ENCODE data around the gene SLC35G2.
"Not testable (repeated sequence)": the region's sequence is repeated elsewhere in the genome, so short reads cannot be mapped to it uniquely, and the experiment has no call there.

The SLC35G2 gene

DNA sequence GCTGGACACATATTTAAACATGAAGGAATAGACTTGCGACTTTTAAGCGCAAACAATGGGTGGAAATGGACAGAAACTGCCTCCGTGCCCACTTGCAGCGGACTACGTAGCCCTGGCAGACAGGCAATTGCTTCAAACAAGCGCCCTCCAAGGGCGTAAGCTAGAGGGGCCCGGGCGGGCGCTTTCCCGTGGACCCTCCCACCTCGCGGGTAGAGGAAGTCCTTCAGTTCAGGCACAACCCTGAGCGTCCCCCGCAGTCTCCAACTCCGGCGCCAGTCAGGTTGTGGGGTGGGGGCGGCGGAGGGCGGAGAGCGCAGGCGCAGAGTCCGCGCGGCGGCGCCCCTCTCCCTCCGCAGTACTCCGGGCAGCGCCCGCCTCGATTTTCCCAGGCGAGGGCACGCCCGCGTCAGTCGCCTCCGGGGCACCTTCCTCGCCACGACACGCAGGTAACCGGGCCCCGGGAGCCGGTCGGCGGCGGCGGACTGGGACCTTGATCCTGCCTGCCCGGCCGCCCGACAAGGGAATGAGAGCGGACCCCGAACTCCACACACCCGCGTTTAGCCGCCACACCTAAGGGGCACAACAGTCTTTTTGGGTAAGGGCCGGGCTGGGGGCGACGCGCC lies at the start of gene SLC35G2:
SLC35G2 (plus strand) TSS at position 358 of the 623 bp plus-strand sequence. CDS start 35,335 bp downstream, outside the sequence.
- peak; percentile 36 for DNase-seq

DNA sequence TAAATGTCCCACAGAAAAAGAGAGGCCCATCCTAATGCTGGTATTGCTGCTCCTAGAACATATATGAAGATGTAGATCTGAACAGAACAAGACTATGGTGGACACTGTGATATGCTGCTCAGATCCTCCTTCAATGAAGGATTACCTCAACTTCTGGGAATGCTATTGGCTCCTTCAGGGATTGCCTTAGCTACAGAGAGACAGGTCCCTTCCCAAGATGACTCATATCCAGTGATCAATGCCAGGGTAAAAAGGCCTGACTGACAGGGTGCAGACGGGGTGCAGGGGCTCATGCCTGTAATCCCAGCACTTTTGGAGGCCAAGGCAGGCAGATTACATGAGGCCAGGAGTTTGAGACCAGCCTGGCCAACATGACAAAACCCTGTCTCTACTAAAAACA lies 46.2 kb upstream of the SLC35G2 start:
- DNase-seq = no peak

DNA sequence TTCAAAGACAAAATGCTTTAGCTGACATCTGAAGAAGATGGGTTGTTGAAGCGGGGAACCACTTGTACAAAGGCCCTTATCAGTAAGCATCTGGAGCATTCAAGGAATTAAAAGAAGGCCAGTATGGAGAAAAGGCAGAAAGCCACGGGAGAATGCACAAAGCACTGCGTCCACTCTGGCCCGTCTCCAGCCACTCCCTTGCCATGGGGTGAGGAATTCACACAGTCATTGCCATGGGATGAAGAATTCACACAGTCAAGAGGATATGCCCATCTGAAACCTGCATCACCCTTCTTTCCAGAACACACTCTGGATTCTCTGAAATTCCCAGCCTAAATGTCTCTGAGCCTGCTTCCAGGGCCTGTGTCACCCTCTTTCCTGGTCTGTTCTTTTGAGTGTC lies 40.1 kb upstream of the SLC35G2 start:
- no peak for DNase-seq

- no peak for DNase-seq
Measured at GRCh38 chr3:136780741-136781140, 38.2 kb upstream of the SLC35G2 start.

- no peak for DNase-seq
Measured at GRCh38 chr3:136783708-136784191, 35.2 kb upstream of the SLC35G2 start.

DNA sequence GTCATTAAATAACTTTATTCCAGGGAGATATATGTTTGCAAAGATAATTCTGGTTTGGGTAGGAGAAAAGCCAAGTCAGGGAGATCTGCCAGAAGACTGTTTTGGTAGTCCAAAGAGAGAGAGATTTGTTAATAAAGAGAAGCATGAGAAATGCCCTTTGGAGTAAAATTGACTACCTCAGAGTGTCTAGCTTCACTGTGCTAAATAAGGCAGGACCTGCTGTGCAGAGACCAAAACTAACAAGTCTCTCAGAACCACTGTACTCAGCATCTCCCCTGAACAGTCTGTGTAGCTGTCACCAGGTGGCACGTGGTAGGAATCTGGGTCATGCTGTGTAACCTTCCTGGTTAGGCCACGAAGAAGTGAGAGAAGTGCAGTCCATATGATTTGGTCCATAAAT lies 31.6 kb upstream of the SLC35G2 start:
- DNase-seq = no peak

DNA sequence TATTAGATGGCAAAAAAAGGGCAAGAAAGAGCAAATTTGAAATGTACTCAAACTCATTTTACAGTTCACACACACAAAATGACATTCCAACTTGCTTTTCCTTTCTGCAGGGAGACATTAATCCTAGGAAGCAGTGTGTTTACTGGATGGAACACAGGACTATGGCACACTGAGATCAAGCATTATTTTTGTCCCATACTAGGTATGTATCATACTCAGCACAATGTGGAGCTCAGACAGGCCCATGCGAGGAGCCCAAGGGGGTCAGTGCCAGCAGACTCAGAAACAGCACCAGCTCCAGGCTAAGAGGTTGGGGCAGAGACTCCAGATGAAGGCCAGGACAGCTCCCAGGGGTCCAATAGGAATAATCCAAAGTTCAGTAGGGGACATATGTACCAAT lies 30.8 kb upstream of the SLC35G2 start:
- DNase-seq = no peak

GRCh38 chr3:136789976-136790375 lies 28.9 kb upstream of the SLC35G2 start:
- DNase-seq = no peak

DNA sequence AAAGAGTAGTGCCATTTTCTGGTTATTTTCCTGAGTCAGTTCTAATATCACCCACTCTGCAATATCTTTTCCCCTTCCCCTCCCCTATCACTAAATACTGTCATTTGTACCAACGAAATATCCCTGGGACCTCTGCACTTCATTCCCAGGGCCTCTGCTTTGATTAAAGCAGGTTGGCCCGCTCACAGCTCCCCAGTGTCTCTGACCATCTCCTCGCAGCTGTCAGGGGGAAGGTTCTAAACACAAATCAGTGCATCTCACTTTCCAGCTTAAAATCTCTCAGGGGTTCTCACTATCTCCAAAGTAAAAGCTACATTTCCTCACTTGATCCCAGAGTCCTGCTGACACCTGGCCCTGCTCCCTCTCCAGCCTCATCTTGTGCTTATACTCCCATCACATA lies 28.1 kb upstream of the SLC35G2 start:
- no peak for DNase-seq

DNA sequence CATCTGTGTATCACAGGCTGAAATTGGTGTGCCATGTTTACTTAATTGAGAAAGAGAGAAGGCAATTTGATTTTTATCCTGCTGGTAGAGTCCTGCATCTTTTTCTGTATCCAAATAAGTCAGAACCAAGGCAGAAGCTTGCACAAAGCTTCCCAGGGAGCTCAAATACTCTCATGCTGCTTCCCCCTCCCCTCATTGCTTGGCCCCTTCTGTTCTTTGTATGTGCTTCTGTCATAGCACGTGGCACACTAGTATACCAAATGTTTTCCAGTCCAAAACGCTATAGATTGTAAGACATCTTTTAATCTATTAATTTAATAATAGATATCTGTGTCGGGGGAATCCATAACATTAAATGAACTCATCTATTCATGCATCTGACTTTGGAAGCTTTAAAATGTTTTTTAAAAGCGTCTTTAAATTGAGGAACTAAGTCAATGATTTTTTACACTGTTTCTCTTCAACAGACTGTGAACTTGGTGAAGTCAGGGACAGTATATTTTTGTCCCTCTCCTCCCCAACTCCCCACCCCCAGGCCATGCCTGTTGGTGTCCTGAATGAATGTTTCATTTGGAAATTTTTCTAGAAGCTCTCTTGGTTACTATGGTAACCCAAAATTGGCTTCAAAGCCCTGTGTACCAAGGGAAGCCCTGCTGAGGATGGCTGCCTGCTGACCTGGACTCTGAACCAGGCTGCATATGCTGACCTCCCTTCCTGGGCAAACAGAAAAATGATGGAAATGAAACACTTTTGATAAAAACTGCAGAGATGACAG lies 26.2 kb upstream of the SLC35G2 start:
- no peak for DNase-seq

DNA sequence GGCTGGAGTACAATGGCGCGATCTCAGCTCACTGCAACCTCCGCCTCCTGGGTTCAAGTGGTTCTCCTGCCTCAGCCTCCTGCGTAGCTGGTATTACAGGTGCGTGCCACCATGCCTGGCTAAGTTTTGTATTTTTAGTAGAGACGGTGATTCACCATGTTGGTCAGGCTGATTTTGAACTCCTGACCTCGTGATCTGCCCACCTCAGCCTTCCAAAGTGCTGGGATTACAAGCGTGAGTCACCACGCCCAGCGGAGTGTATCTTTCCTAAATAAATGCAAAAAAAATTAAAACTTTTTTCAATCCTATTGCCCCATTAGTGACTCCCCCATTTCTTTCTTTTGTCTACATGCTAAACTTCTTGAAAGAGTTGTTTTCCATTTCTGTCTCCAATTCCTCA lies 17.8 kb upstream of the SLC35G2 start:
- DNase-seq = not testable (repeated sequence)

DNA sequence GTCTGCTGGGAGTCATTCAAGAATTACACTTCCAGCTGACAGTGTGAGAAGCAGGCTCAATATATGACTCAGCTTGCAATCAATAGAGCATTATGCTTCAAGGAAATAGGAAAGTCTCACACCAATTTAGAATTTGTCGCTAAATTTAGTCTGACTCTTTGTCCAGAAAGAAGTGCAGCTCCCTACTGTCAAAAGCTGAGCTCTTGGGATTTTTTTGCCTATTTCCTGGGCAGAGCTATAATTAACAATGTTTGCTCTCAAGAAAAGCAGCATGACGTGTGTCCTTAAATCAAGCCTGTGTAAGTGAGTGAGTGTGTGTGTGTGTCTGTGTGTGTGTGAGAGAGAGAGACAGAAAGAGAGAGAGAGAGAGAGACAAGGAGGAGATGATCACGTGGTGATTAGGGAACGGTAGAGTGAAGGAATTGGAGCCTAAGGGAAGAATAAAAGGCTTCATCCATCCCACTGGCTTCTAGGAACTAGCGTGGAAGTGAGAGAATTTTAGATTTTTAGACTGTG lies 16.4 kb upstream of the SLC35G2 start:
- DNase-seq = no peak

- no peak for DNase-seq
Measured at GRCh38 chr3:136804141-136804540, 14.8 kb upstream of the SLC35G2 start.

GRCh38 chr3:136804813-136805212 lies 14.1 kb upstream of the SLC35G2 start:
- DNase-seq = no peak

DNA sequence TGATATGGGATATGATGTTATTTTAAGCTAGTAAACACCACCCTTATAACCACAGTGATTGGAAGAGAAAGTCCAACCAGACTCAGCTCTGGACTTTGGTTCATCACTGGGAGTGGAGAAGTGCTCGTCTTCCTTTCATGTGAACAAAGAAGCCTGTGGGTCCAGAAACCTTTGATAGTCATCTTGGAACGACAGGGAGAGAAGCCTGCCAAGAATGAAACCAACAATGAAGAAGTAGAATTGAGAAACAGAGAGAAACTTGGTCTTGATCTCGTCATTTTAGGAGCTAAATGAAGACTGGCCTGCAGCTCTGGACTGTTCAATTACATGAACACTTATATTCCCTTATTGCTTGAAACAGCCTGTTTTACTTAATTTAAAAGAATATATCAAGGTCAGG lies 13.1 kb upstream of the SLC35G2 start:
- no peak for DNase-seq

DNA sequence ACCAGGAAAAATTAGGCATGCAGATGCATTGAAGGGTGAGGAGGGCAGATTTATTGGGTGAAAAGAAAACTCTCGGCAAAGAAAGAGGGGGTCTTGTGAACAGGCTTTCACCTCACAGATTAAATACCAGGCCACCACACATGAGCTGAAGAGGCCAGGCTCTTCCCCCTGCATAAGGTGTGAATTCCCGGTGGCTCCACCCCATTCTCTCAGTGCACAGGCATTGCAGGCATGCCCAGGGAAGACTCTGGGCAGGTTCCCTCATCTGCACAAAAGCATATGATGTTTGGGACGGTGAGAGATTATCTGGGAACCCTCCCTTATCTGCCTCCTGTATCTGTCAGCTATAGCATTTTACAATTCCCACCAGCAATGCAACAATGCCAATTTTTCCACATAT lies 7.2 kb upstream of the SLC35G2 start:
- DNase-seq = no peak

DNA sequence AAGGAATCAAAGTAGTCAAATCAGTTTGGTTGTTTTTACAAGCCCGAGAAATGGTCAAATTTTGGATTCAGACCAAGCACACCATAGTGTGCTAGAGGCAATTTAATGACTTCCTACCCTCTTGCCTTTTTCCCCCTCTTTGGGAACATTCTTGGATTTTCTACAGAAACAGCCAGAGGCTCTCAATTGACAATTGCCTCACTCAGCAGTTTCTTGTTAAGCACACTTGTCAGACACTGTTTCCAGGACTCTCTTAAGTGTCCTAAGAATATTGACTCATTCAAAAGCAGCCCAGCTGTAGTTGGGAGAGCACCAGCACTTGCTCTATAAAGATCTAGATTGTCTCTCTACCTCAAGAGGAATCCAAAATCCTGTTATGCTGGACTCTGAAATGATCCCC lies 1.5 kb upstream of the SLC35G2 start:
- no peak for DNase-seq

GRCh38 chr3:136818191-136818768 lies 646 bp upstream of the SLC35G2 start:
- DNase-seq = peak; percentile 54

GRCh38 chr3:136819392-136819730 lies 435 bp downstream of the SLC35G2 start:
- peak; percentile 62 for DNase-seq

- peak; percentile 62 for DNase-seq
Measured at GRCh38 chr3:136819731-136820679, 1.1 kb downstream of the SLC35G2 start.

GRCh38 chr3:136831461-136831860 lies 12.5 kb downstream of the SLC35G2 start:
- no peak for DNase-seq

DNA sequence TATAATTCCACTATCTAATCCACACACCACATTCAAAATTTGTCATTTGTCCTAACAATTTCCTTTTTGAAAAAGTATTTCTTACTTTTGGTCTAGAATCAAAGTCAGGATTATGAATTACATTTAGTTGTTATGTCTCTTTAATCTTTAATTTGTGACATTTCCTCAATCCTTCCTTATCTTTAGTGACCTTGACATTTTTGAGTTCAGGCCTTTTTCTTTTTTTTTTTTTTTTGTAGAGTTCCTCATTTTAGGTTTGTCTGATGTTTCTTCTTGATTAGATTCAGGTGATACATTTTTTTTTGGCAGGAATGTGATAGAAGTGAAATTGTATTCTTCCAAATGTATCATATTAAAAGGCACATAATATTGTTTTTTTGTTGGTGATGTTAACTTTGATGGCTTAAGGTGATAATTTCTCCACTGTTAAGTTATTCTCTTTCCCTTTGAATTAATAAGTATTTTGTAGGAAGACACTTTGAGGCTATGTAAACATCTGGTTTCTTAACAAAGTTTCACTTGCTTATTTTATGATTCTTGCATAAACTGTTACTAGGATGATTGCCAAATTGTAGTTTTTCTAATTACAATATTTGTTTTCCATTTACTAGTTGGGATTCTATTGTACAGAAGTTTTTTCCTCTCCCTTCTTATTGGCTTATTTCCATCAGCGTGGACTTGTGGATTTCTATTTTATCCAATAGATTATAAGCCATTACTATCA lies 16.3 kb downstream of the SLC35G2 start:
- DNase-seq = no peak

Measured in T1000 (cell line).